Transverse colon (tissue), 4 donors: ENCODE data around the gene PARS2. TPM values are rescaled to one million over a fixed set of nuclear protein-coding genes. Genes with fewer than 3 reads are reported as not detected.

Source experiments
- DNase-seq: peaks from one replicate; pipeline ENCODE4 v3.0.0-alpha.2; 2019
- H3K27ac ChIP-seq, 4 donors: fragments of 200-600 bp; sonication (generic); 2 replicates each; pipeline ENCODE4 v1.5.1; 2016 to 2018; ENCODE audit warnings: inconsistent platforms in 4 of 4
- H3K27me3 ChIP-seq: fragments of 200-600 bp; sonication (generic); 2 replicates; pipeline ENCODE4 v1.5.1; 2017; ENCODE audit warnings: inconsistent platforms
- H3K36me3 ChIP-seq, 4 donors: fragments of 200-600 bp; sonication (generic); 2 replicates each; pipeline ENCODE4 v1.5.1; 2017 to 2019; ENCODE audit warnings: inconsistent platforms in 4 of 4
- H3K4me1 ChIP-seq, 4 donors: fragments of 200-600 bp; sonication (generic); 2 replicates each; pipeline ENCODE4 v1.5.1; 2017 to 2020; ENCODE audit warnings: inconsistent platforms in 4 of 4
- H3K4me3 ChIP-seq, 4 donors: fragments of 200-600 bp; sonication (generic); 1 replicate in 1 of 4; 2 replicates in 3 of 4; pipeline versions ENCODE4 v1.5.1 to v1.6.1; 2017 to 2019; ENCODE audit warnings: inconsistent platforms in 4 of 4
- H3K9me3 ChIP-seq, 2 donors: fragments of 200-600 bp; sonication (generic); 2 replicates each; pipeline ENCODE4 v1.5.1; 2017 to 2019; ENCODE audit warnings: inconsistent platforms in 2 of 2
- EP300 ChIP-seq: sonication (generic); formaldehyde crosslinking; IDR thresholded peaks from one replicate; pipeline ENCODE4 v1.6.1; 2017; ENCODE audit warnings: antibody characterized with exemption, low read depth
- POLR2A ChIP-seq: fragments of 450-650 bp; IDR thresholded peaks from one replicate; pipeline ENCODE4 v1.6.1; 2016; ENCODE audit warnings: antibody characterized with exemption, mild to moderate bottlenecking, moderate library complexity
- POLR2AphosphoS5 ChIP-seq, 3 donors: sonication (generic); formaldehyde crosslinking; IDR thresholded peaks; one replicate each; pipeline ENCODE4 v1.6.1; 2016; ENCODE audit warnings: antibody characterized with exemption in 3 of 3
- WGBS, 2 donors: methylation state at CpG; one replicate each; pipeline ENCODE4 v1.1.5; 2018; ENCODE audit warnings: low coverage in 1 of 2; 5-methylcytosine and 5-hydroxymethylcytosine counted together
- in situ Hi-C, 4 donors: fragments of 200-750 bp; cut with MboI; loops; one replicate each; pipeline versions ENCODE4 v1.15.0 to v1.15.1; 2017; ENCODE audit warnings: low sequenced_read_pairs in 3 of 4, low pct_ligation_motif_present in 1 of 4, low pct_unique_long_range_greater_than_20kb in 1 of 4
- intact Hi-C: fragments of 100-400 bp; cut with DNase I; formaldehyde crosslinking; loops from one replicate; pipeline ENCODE4 v1.15.1; 2023; ENCODE audit warnings: low total_unique reads
- total RNA-seq, 4 donors: library from RNA; depleted of rRNA; stranded (reverse); fragments of >200 nt; gene quantifications; one replicate each; pipeline ENCODE4 v1.1.0, GENCODE V29; 2016
- TF ChIP-seq, protein P1 (sequence below), 5 experiments: fragments of 200-600 bp in 3 of 5; fragments of 450-650 bp in 2 of 5; sonication (generic) in 3 of 5; IDR thresholded peaks; 1 replicate in 2 of 5; 2 replicates in 3 of 5; pipeline ENCODE4 v1.5.1; 2016 to 2017; ENCODE audit warnings: antibody characterized with exemption in 5 of 5, inconsistent platforms in 3 of 5, mild to moderate bottlenecking in 2 of 5, moderate library complexity in 1 of 5

Gene PARS2
- total RNA-seq, 4 donors from 2014 or later, result 8.9 to 13.5 (median 9.1) TPM; not detected in 1

DNA sequence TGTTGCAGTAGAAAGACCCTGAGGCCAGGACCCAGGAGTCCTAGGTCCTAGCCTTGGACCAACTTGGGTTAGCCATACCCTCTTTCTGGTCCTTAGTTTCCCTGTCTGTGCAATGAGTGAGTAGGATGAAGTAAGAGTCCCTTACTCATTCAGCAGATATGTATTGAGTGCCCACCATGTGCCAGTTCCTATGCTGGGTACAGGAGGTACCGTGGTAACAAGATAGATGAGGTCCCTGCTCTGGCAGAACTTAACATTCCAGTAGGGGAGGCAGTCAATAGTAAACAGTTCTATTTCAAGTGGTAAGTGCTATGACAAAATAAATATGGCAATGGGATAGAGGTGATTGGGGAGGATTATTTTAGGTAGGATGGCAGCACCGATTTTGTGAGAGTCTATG is 18.3 kb upstream of the PARS2 start:
- H3K36me3 ChIP-seq, result no peaks in the 10 kb centered on the region
- in situ Hi-C loops, result no loop called here
- DNase-seq, result no peak

DNA sequence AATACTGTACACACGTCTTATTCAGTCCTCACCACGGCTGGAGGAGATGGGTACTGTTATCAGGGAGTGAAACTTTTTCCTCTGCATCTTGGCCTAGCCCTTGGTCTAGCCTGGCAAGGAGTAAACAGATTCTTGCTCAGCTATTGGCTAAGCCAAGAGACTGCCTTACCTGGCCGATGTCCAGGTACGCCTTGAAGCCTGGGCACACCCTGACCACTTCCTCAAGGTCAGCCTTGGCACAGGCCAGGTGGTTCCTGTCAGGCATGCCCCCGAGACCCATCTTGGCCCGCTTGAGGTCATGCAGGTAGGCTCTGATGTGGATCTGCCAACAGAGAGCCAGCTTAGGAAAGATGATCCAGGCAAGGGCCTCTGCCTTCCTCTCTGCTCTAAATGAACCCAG is 17.8 kb upstream of the PARS2 start:
- no peak for DNase-seq
- Histone ChIP-seq H3K27me3 (no peaks in the 10 kb centered on the region), H3K9me3 (no peaks in the 10 kb centered on the region), H3K4me3 (no peak overlapping the region), H3K27ac (no peak overlapping the region), H3K36me3 (no peaks in the 10 kb centered on the region), H3K4me1 (peaks cover 2 to 6% (median 3%) of the 10 kb centered on the region in 4 donors)
- intact Hi-C loops, result no loop called here
- 86% methylated on average over 6 of the region's 6 CpGs; no CpG with 5 or more reads in 1 of the 2 donors for WGBS, 2 donors
- TF ChIP-seq POLR2A (no peak), EP300 (no peak), POLR2AphosphoS5 (IDR thresholded peaks at IDR 0.05) (no peak)
- TF ChIP-seq, protein P1, sequence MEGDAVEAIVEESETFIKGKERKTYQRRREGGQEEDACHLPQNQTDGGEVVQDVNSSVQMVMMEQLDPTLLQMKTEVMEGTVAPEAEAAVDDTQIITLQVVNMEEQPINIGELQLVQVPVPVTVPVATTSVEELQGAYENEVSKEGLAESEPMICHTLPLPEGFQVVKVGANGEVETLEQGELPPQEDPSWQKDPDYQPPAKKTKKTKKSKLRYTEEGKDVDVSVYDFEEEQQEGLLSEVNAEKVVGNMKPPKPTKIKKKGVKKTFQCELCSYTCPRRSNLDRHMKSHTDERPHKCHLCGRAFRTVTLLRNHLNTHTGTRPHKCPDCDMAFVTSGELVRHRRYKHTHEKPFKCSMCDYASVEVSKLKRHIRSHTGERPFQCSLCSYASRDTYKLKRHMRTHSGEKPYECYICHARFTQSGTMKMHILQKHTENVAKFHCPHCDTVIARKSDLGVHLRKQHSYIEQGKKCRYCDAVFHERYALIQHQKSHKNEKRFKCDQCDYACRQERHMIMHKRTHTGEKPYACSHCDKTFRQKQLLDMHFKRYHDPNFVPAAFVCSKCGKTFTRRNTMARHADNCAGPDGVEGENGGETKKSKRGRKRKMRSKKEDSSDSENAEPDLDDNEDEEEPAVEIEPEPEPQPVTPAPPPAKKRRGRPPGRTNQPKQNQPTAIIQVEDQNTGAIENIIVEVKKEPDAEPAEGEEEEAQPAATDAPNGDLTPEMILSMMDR (IDR thresholded peaks at IDR 0.05), result no peak
- in situ Hi-C loops, result no loop called here

More for the DNA sequence above, 18.3 kb upstream of the PARS2 start:
- intact Hi-C loops, result no loop called here
- 29 to 68% methylated on average over 1 to 2 of the region's 2 CpGs for WGBS, 2 donors
- Histone ChIP-seq H3K4me3 (no peak overlapping the region), H3K4me1 (peaks cover 0 to 2% (median 0%) of the 10 kb centered on the region in 4 donors), H3K27ac (no peak overlapping the region), H3K9me3 (no peaks in the 10 kb centered on the region), H3K27me3 (no peaks in the 10 kb centered on the region)
- TF ChIP-seq POLR2A (no peak), EP300 (no peak), POLR2AphosphoS5 (IDR thresholded peaks at IDR 0.05) (no peak)
- TF ChIP-seq, protein P1 (IDR thresholded peaks at IDR 0.05), result no peak

DNA sequence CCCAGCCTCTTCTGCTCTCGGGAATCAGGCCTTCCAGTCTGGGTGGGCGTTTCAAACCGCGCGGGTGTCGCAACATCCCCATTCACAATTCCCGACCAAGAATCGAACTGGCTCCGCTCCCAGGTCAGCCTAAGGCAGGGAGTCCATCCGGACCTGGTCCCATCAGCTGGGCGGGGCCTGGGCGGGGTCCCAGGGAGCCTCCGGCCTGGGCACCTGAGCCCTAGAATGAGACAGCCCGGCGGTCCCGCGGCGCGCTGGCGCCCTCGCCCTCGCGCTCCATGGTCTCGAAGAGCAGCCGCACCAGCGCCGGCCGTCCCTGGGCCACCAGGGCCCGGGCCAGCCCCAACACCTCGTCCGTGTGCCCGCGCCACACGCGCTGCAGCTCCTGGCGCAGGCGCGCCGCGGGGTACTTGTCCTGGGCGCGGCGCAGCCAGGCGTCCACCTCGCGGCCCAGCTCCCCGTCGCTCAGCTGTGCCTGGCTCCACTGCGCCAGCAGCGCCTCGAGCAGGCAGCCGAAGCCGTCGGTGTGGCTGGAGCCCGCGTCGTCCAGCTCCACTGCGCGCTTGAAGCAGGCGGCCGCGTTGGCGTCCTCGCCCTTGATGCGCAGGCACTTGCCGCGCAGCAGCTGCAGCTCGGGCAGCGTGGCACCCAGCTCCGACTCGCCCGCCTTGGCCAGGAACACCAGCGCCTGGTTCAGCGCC is 16.9 kb upstream of the PARS2 start:
- Histone ChIP-seq H3K9me3 (no peaks in the 10 kb centered on the region), H3K4me1 (peaks cover 10 to 16% (median 12%) of the 10 kb centered on the region in 4 donors), H3K36me3 (no peaks in the 10 kb centered on the region), H3K27me3 (no peaks in the 10 kb centered on the region), H3K4me3 (peak overlapping the region in 1 of 4 donors; percentile 6), H3K27ac (no peak overlapping the region)
- no peak for DNase-seq
- no peak for TF ChIP-seq POLR2AphosphoS5 (IDR thresholded peaks at IDR 0.05)
- no peak for TF ChIP-seq EP300
- no peak for TF ChIP-seq POLR2A
- TF ChIP-seq, protein P1 (IDR thresholded peaks at IDR 0.05), result no peak
- 83% methylated on average over 67 of the region's 74 CpGs; no CpG with 5 or more reads in 1 of the 2 donors for WGBS, 2 donors
- in situ Hi-C loops, result no loop called here
- intact Hi-C loops, result no loop called here

DNA sequence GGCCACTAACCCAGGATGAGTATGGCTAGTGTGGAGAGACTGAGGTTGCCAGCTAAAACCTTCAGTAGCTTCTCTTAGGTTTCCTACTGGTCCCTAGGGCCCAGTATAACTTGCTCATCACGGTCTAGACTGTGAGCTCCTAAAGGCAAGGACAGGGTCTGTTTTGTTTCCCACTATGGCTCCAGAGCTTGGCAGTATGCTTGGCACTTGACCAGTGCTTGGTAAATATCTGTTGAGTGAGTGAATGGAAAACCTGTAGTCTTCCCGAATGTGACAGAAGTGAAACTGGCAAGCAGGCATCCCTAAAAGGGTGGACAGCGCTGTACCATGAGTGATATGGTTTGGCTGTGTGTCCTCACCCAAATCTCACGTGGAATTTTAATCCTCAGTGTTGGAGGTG is 13.1 kb upstream of the PARS2 start:
- intact Hi-C loops, result no loop called here
- Histone ChIP-seq H3K36me3 (no peaks in the 10 kb centered on the region), H3K9me3 (no peaks in the 10 kb centered on the region), H3K4me1 (peaks cover 15 to 27% (median 25%) of the 10 kb centered on the region in 4 donors), H3K27ac (peak overlapping the region; percentile 60 to 86 (median 72)), H3K4me3 (no peak overlapping the region), H3K27me3 (no peaks in the 10 kb centered on the region)
- 69 to 95% methylated on average over 3 to 4 of the region's 4 CpGs for WGBS, 2 donors
- DNase-seq, result no peak
- TF ChIP-seq EP300 (peak; percentile 17), POLR2AphosphoS5 (IDR thresholded peaks at IDR 0.05) (peak in 2 of 3 donors; percentile 58)
- TF ChIP-seq, protein P1 (IDR thresholded peaks at IDR 0.05), result no peak
- in situ Hi-C loops, result no loop called here
